ENCODE data around the gene LCN6. TPM values are rescaled to one million over a fixed set of nuclear protein-coding genes. Genes with fewer than 3 reads are reported as not detected.

LCN6 gene
- total RNA-seq, 1 experiment from 2014 or later = not detected

GRCh38 chr9:136761545-136761981 is 13.2 kb upstream of the LCN6 start:
- H2AFZ ChIP-seq (ENCODE audit: low read length) = no peak overlapping the region

More at GRCh38 chr9:136761545-136761981, 13.2 kb upstream of the LCN6 start:
- no peak overlapping the region for H4K91ac ChIP-seq (ENCODE audit: insufficient read length, low read depth, low read length)
- H3K18ac ChIP-seq (ENCODE audit: insufficient read length, low read depth, low read length) = no peak overlapping the region
- no peak overlapping the region for H3K23ac ChIP-seq (ENCODE audit: insufficient read length, low read depth, low read length)
- H2BK20ac ChIP-seq (ENCODE audit: low read depth, low read length, poor library complexity, severe bottlenecking) = no peak overlapping the region
- no peaks in the 10 kb centered on the region for H3K4me1 ChIP-seq (ENCODE audit: insufficient read depth, low read length)
- no peak for TF ChIP-seq CTCF (conservative IDR thresholded peaks at IDR 0.05)
- H3K14ac ChIP-seq (ENCODE audit: insufficient read depth, low read length) = no peak overlapping the region
- no peak overlapping the region for H2AK5ac ChIP-seq (ENCODE audit: insufficient read length, low read length)
- H3T11ph ChIP-seq (ENCODE audit: low read length) = no peak overlapping the region
- no peak overlapping the region for H2BK12ac ChIP-seq (ENCODE audit: insufficient read length, low read depth, low read length)
- H2BK120ac ChIP-seq (ENCODE audit: low read depth, low read length, poor library complexity, severe bottlenecking) = no peak overlapping the region
- H3K79me1 ChIP-seq (ENCODE audit: insufficient read depth, low read depth, low read length, poor library complexity, severe bottlenecking) = no peaks in the 10 kb centered on the region
- no peaks in the 10 kb centered on the region for H3K79me2 ChIP-seq (ENCODE audit: insufficient read depth, low read length)
- no peaks in the 10 kb centered on the region for H3K27me3 ChIP-seq (ENCODE audit: insufficient read depth, low read length)
- no peak overlapping the region for H3K4me2 ChIP-seq (ENCODE audit: insufficient read depth, insufficient read length, low read length)
- H3K9me3 Mint-ChIP-seq = no peaks in the 10 kb centered on the region
- H4K8ac ChIP-seq (replicated peaks; ENCODE audit: insufficient read length, low read depth, low read length) = no peak overlapping the region
- H3K36me3 Mint-ChIP-seq (ENCODE audit: insufficient read depth in 1 of 3, low read depth in 3 of 3) = no peaks in the 10 kb centered on the region
- H3K4me3 Mint-ChIP-seq = no peak overlapping the region; a peak in 1 of 5 replicates
- no peak overlapping the region for H3K56ac ChIP-seq (ENCODE audit: insufficient read length, low read depth, low read length)
- no peaks in the 10 kb centered on the region for H3K23me2 ChIP-seq (ENCODE audit: insufficient read length, low read depth, low read length, poor library complexity, severe bottlenecking)
- no peak overlapping the region for H4K5ac ChIP-seq (ENCODE audit: insufficient read length, low read depth, low read length)
- DNase-seq = peak; percentile 29
- no peaks in the 10 kb centered on the region for H3K9me3 ChIP-seq (ENCODE audit: control insufficient read depth, low read depth, low read length)
- no peak overlapping the region for H3K9ac ChIP-seq (ENCODE audit: extremely low read depth, insufficient read length, low read length)
- no peaks in the 10 kb centered on the region for H4K20me1 ChIP-seq (ENCODE audit: control insufficient read depth, insufficient read depth, insufficient read length)
- no peak overlapping the region for H3K27ac Mint-ChIP-seq
- H3K27ac ChIP-seq (ENCODE audit: insufficient read length, low read depth, low read length) = no peak overlapping the region
- H2BK5ac ChIP-seq (ENCODE audit: insufficient read length, low read length) = no peak overlapping the region
- H3K27me3 Mint-ChIP-seq (ENCODE audit: low read depth) = peaks cover 2% of the 10 kb centered on the region; the same call in 1 of the 2 replicates
- WGBS (ENCODE audit: extremely low coverage, insufficient read length, low lambda C conversion rate) = no CpG with 5 or more reads among the region's 13 CpGs
- no peak overlapping the region for H2BK15ac ChIP-seq (ENCODE audit: low read depth, low read length)
- H3K4me1 Mint-ChIP-seq = peaks cover 12 to 28% of the 10 kb centered on the region in 2 experiments; a peak in 3 of 4 replicates
- H3K4ac ChIP-seq (ENCODE audit: low read depth, low read length) = no peak overlapping the region
